GM21576 (cell line): Measurements from ENCODE around the gene CPNE4.

ENCODE experiments used
- ATAC-seq: cut with Tn5 transposase; IDR thresholded peaks from one replicate; pipeline ENCODE4 v1.9.1; 2021; ENCODE audit warnings: mild to moderate bottlenecking, moderate library complexity; ENCODE audit not compliant: unreplicated experiment

CPNE4 gene

GRCh38 chr3:131804565-131805133 is 230.2 kb downstream of the CPNE4 start:
- no peak for ATAC-seq

GRCh38 chr3:131803113-131803512 is 231.7 kb downstream of the CPNE4 start:
- ATAC-seq: no peak

- ATAC-seq: no peak
Observed at GRCh38 chr3:131802029-131802428, 232.8 kb downstream of the CPNE4 start.

GRCh38 chr3:131801566-131801965 is 233.2 kb downstream of the CPNE4 start:
- ATAC-seq: no peak

GRCh38 chr3:131797776-131798175 is 237.0 kb downstream of the CPNE4 start:
- no peak for ATAC-seq

- ATAC-seq: peak; percentile 75
Observed at GRCh38 chr3:131796558-131797198, 238.1 kb downstream of the CPNE4 start.

- peak; percentile 17 for ATAC-seq
Observed at GRCh38 chr3:131796111-131796510, 238.7 kb downstream of the CPNE4 start.

GRCh38 chr3:131795390-131796090 is 239.3 kb downstream of the CPNE4 start:
- ATAC-seq: no peak

GRCh38 chr3:131794766-131795388 is 239.9 kb downstream of the CPNE4 start:
- ATAC-seq: peak; percentile 61

- no peak for ATAC-seq
Observed at GRCh38 chr3:131793870-131794269, 240.9 kb downstream of the CPNE4 start.

GRCh38 chr3:131789188-131789587 is 245.6 kb downstream of the CPNE4 start:
- ATAC-seq: no peak

GRCh38 chr3:131786386-131786785 is 248.4 kb downstream of the CPNE4 start:
- ATAC-seq: no peak

GRCh38 chr3:131782751-131783150 is 252.1 kb downstream of the CPNE4 start:
- ATAC-seq: no peak

- no peak for ATAC-seq
Observed at GRCh38 chr3:131778526-131778925, 256.3 kb downstream of the CPNE4 start.

GRCh38 chr3:131775650-131776049 is 259.2 kb downstream of the CPNE4 start:
- no peak for ATAC-seq

- ATAC-seq: no peak
Observed at GRCh38 chr3:131772269-131773026, 262.4 kb downstream of the CPNE4 start.

GRCh38 chr3:131762981-131763564 is 271.7 kb downstream of the CPNE4 start:
- ATAC-seq: no peak

- ATAC-seq: no peak
Observed at GRCh38 chr3:131756405-131756804, 278.4 kb downstream of the CPNE4 start.

- ATAC-seq: no peak
Observed at GRCh38 chr3:131755380-131755779, 279.4 kb downstream of the CPNE4 start.

- ATAC-seq: no peak
Observed at GRCh38 chr3:131750256-131750655, 284.6 kb downstream of the CPNE4 start.

GRCh38 chr3:131749826-131750225 is 285.0 kb downstream of the CPNE4 start:
- ATAC-seq: no peak
